ENCODE measurements around the gene RANBP1. TPM values are rescaled to one million over a fixed set of nuclear protein-coding genes. Genes with fewer than 3 reads are reported as not detected.
"Not testable (repeated sequence)": the region's sequence is repeated elsewhere in the genome, so short reads cannot be mapped to it uniquely, and the experiment has no call there.

The RANBP1 gene
- total and polyA plus RNA-seq, 2 of the 4 experiments (the other 2 are of a cell fraction): 173 to 376 TPM

GRCh38 chr22:20159531-20159930, 43.6 kb downstream of the RANBP1 start:
- ATAC-seq (ENCODE audit: low read depth); H3K4me2 ChIP-seq (ENCODE audit: low read depth, low read length); POLR2A ChIA-PET (ENCODE audit: unreplicated experiment); H4K8ac ChIP-seq (ENCODE audit: low read depth in 2 of 2, low read length in 2 of 2); H3K4ac ChIP-seq (ENCODE audit: low read depth, low read length); H4K20me1 ChIP-seq (ENCODE audit: insufficient read depth, low read length); H3K4me3 ChIP-seq (ENCODE audit: insufficient read depth, low read depth, low read length); H2BK5ac ChIP-seq (ENCODE audit: low read depth, low read length, poor library complexity, severe bottlenecking); H3K9me1 ChIP-seq (ENCODE audit: insufficient read depth, low read length); H3K36me3 ChIP-seq (ENCODE audit: control insufficient read depth, insufficient read depth, low read length); H3K56ac ChIP-seq (ENCODE audit: extremely low read depth, insufficient read depth, low read length); H2AK9ac ChIP-seq (replicated peaks; ENCODE audit: low read depth, low read length, poor library complexity); H3K79me1 ChIP-seq (ENCODE audit: low read depth in 1 of 2, low read length in 2 of 2); dilution Hi-C loops (cut with HindIII; ENCODE audit: low sequenced_read_pairs, unreplicated experiment); H4K91ac ChIP-seq (ENCODE audit: insufficient read depth, low read depth, low read length); H2BK120ac ChIP-seq (ENCODE audit: low read depth, low read length); H3K9ac ChIP-seq (ENCODE audit: low read depth, low read length); H3K18ac ChIP-seq (ENCODE audit: low read depth, low read length); DNase-seq; H3K23ac ChIP-seq (ENCODE audit: low read depth, low read length); H4K5ac ChIP-seq (ENCODE audit: low read depth, low read length); CTCF ChIA-PET; H2BK15ac ChIP-seq (ENCODE audit: low read depth, low read length); BruUV-seq (replicated peaks); H2AK5ac ChIP-seq (ENCODE audit: low read depth, low read length); H3K27ac ChIP-seq (ENCODE audit: insufficient read depth, low read length); H2AFZ ChIP-seq (replicated peaks; ENCODE audit: low read length, poor library complexity); H3K9me3 ChIP-seq (ENCODE audit: control insufficient read depth, insufficient read depth, low read length); H2BK20ac ChIP-seq (ENCODE audit: low read depth, low read length); H3K14ac ChIP-seq (replicated peaks; ENCODE audit: low read depth, low read length); H3K4me1 ChIP-seq (ENCODE audit: control insufficient read depth, insufficient read depth, low read length): not testable (repeated sequence)
- in situ Hi-C loops (cut with MboI; ENCODE audit: low sequenced_read_pairs): loop anchor here (5.0 to 10.0 kb wide), 2 partner anchors 133 to 295 kb away; no protein-coding TSS in a partner anchor
- intact Hi-C loops (cut with micrococcal nuclease): loop anchor here (5.0 kb wide), 1 partner anchor 298 kb away; no protein-coding TSS in a partner anchor
- peaks cover 13% of the 10 kb centered on the region for H3K27me3 ChIP-seq (ENCODE audit: control insufficient read depth, insufficient read depth, low read length)
- WGBS, 2 experiments (ENCODE audit: extremely low coverage in 2 of 2, insufficient read length in 1 of 2): no CpG with 5 or more reads among the region's 14 CpGs

Data from IMR-90 (cell line).